ENCODE data around the gene ZNF563. TPM values are rescaled to one million over a fixed set of nuclear protein-coding genes. Genes with fewer than 3 reads are reported as not detected.
A peak's percentile ranks its signal among the peaks of the same experiment; 100 is the strongest.

The ZNF563 gene
- total RNA-seq, 4 donors from 2014 or later, result 0.84 to 8.2 (median 2.5) TPM

GRCh38 chr19:12294249-12295158, 38.9 kb downstream of the ZNF563 start, which contains the start of gene ZNF44:
Gene ZNF44, minus strand, starts transcription at chr19:12294883. Its CDS starts 189 bp downstream, at chr19:12294694.
- ATAC-seq (ENCODE audit: low FRiP score) (peak; percentile 99), DNase-seq (ENCODE audit: low spot score) (peak; percentile 96)
- TF ChIP-seq CTCF (IDR thresholded peaks at IDR 0.05), result no peak

GRCh38 chr19:12293777-12294248, 39.6 kb downstream of the ZNF563 start:
- DNase-seq (ENCODE audit: low spot score), result peak; percentile 34
- TF ChIP-seq CTCF (IDR thresholded peaks at IDR 0.05), result no peak
- ATAC-seq (ENCODE audit: low FRiP score), result peak; percentile 34

GRCh38 chr19:12289790-12290065, 43.7 kb downstream of the ZNF563 start:
- DNase-seq (ENCODE audit: low spot score), result no peak

GRCh38 chr19:12287958-12288500, 45.4 kb downstream of the ZNF563 start:
- no peak for DNase-seq (ENCODE audit: low spot score)
- no peak for TF ChIP-seq CTCF (IDR thresholded peaks at IDR 0.05)
- ATAC-seq (ENCODE audit: low FRiP score), result no peak

More at GRCh38 chr19:12289790-12290065, 43.7 kb downstream of the ZNF563 start:
- no peak for TF ChIP-seq CTCF (IDR thresholded peaks at IDR 0.05)
- ATAC-seq (ENCODE audit: low FRiP score), result no peak

GRCh38 chr19:12284631-12285030, 48.8 kb downstream of the ZNF563 start:
- no peak for TF ChIP-seq CTCF (IDR thresholded peaks at IDR 0.05)
- no peak for DNase-seq (ENCODE audit: low spot score)
- ATAC-seq (ENCODE audit: low FRiP score), result no peak

GRCh38 chr19:12284226-12284625, 49.2 kb downstream of the ZNF563 start:
- no peak for TF ChIP-seq CTCF (IDR thresholded peaks at IDR 0.05)
- ATAC-seq (ENCODE audit: low FRiP score) (no peak), DNase-seq (ENCODE audit: low spot score) (no peak)

Measured in omental fat pad (tissue), 4 donors.